ENCODE data around the gene MGRN1. TPM values are rescaled to one million over a fixed set of nuclear protein-coding genes. Genes with fewer than 3 reads are reported as not detected.

The MGRN1 gene
- total and polyA plus RNA-seq, 2 donors from 2014 or later, result 19.7 to 90.8 TPM

- H3K4me3 ChIP-seq (ENCODE audit: low read length in 3 of 3), result no peak overlapping the region
- intact Hi-C loops (cut with DNase I), result no loop called here
- no peaks in the 10 kb centered on the region for H3K27me3 ChIP-seq (ENCODE audit: control insufficient read depth, insufficient read depth, low read length)
- no peaks in the 10 kb centered on the region for H3K4me1 ChIP-seq (ENCODE audit: control insufficient read depth in 2 of 3, insufficient read depth in 2 of 3, low read depth in 1 of 3, low read length in 3 of 3)
- no peaks in the 10 kb centered on the region for H3K36me3 ChIP-seq (ENCODE audit: control insufficient read depth in 2 of 3, insufficient read depth in 3 of 3, low read length in 3 of 3)
- no peak overlapping the region for H3K9ac ChIP-seq (ENCODE audit: low read length in 3 of 3)
- no peak for TF ChIP-seq CTCF (IDR thresholded peaks at IDR 0.05; ENCODE audit: borderline replicate concordance, extremely low read depth, insufficient read depth)
- DNase-seq (no peak), FAIRE-seq (no peak)
- H3K27ac ChIP-seq (ENCODE audit: low read depth in 2 of 2, low read length in 2 of 2), result no peak overlapping the region
- H3K9me3 ChIP-seq (ENCODE audit: control insufficient read depth in 2 of 3, insufficient read depth in 1 of 3, low read length in 3 of 3), result peaks cover 0 to 5% (median 0%) of the 10 kb centered on the region in 3 donors
Measured at GRCh38 chr16:4588386-4588785, 36.2 kb upstream of the MGRN1 start.

- intact Hi-C loops (cut with DNase I), result no loop called here
- no peaks in the 10 kb centered on the region for H3K27me3 ChIP-seq (ENCODE audit: control insufficient read depth, insufficient read depth, low read length)
- FAIRE-seq (no peak), DNase-seq (no peak)
- H3K9me3 ChIP-seq (ENCODE audit: control insufficient read depth in 2 of 3, insufficient read depth in 1 of 3, low read length in 3 of 3), result peaks cover 0 to 5% (median 0%) of the 10 kb centered on the region in 3 donors
- TF ChIP-seq CTCF (IDR thresholded peaks at IDR 0.05; ENCODE audit: borderline replicate concordance, extremely low read depth, insufficient read depth), result no peak
- H3K36me3 ChIP-seq (ENCODE audit: control insufficient read depth in 2 of 3, insufficient read depth in 3 of 3, low read length in 3 of 3), result no peaks in the 10 kb centered on the region
- H3K4me3 ChIP-seq (ENCODE audit: low read length in 3 of 3), result no peak overlapping the region
- no peak overlapping the region for H3K9ac ChIP-seq (ENCODE audit: low read length in 3 of 3)
- H3K4me1 ChIP-seq (ENCODE audit: control insufficient read depth in 2 of 3, insufficient read depth in 2 of 3, low read depth in 1 of 3, low read length in 3 of 3), result no peaks in the 10 kb centered on the region
- no peak overlapping the region for H3K27ac ChIP-seq (ENCODE audit: low read depth in 2 of 2, low read length in 2 of 2)
Measured at GRCh38 chr16:4588961-4589360, 35.7 kb upstream of the MGRN1 start.

GRCh38 chr16:4591191-4591590 lies 33.4 kb upstream of the MGRN1 start:
- Histone ChIP-seq H3K27ac (ENCODE audit: low read depth in 2 of 2, low read length in 2 of 2) (no peak overlapping the region), H3K4me3 (ENCODE audit: low read length in 3 of 3) (no peak overlapping the region), H3K9ac (ENCODE audit: low read length in 3 of 3) (no peak overlapping the region), H3K9me3 (ENCODE audit: control insufficient read depth in 2 of 3, insufficient read depth in 1 of 3, low read length in 3 of 3) (peaks cover 0 to 5% (median 0%) of the 10 kb centered on the region in 3 donors), H3K27me3 (ENCODE audit: control insufficient read depth, insufficient read depth, low read length) (no peaks in the 10 kb centered on the region), H3K36me3 (ENCODE audit: control insufficient read depth in 2 of 3, insufficient read depth in 3 of 3, low read length in 3 of 3) (no peaks in the 10 kb centered on the region), H3K4me1 (ENCODE audit: control insufficient read depth in 2 of 3, insufficient read depth in 2 of 3, low read depth in 1 of 3, low read length in 3 of 3) (peaks cover 0 to 2% (median 0%) of the 10 kb centered on the region in 3 donors)
- FAIRE-seq (no peak), DNase-seq (no peak)
- TF ChIP-seq CTCF (IDR thresholded peaks at IDR 0.05; ENCODE audit: borderline replicate concordance, extremely low read depth, insufficient read depth), result no peak
- intact Hi-C loops (cut with DNase I), result no loop called here

Measured in kidney (tissue), 14 donors.